Nephron progenitor cell (in vitro differentiated cells): Measurements from ENCODE around the gene FGF1.

Experiments
- DNase-seq: peaks from one replicate; pipeline ENCODE4 v3.0.0; 2021
- H3K27ac Mint-ChIP-seq: 2 replicates; pipeline ENCODE4 v1.8.0; 2021; ENCODE audit warnings: mild to moderate bottlenecking, moderate library complexity, mixed read lengths
- H3K27me3 Mint-ChIP-seq: 2 replicates; pipeline ENCODE4 v1.8.0; 2021; ENCODE audit warnings: mild to moderate bottlenecking, low read depth, mixed read lengths; ENCODE audit not compliant: poor library complexity
- H3K36me3 Mint-ChIP-seq: 2 replicates; pipeline ENCODE4 v1.8.0; 2021; ENCODE audit warnings: low read depth, mixed read lengths
- H3K4me1 Mint-ChIP-seq: 2 replicates; pipeline ENCODE4 v1.8.0; 2021; ENCODE audit warnings: mixed read lengths
- H3K4me3 Mint-ChIP-seq: 2 replicates; pipeline ENCODE4 v1.8.0; 2021; ENCODE audit warnings: mild to moderate bottlenecking, moderate library complexity, mixed read lengths
- H3K9me3 Mint-ChIP-seq: 2 replicates; pipeline ENCODE4 v1.8.0; 2021; ENCODE audit warnings: mild to moderate bottlenecking, moderate library complexity, mixed read lengths
- TF ChIP-seq, protein P1 (sequence below): fragments of 200-600 bp; sonication (generic); IDR thresholded peaks from 2 replicates; pipeline ENCODE4 v1.5.0; 2021; ENCODE audit warnings: antibody characterized with exemption

The FGF1 gene

DNA sequence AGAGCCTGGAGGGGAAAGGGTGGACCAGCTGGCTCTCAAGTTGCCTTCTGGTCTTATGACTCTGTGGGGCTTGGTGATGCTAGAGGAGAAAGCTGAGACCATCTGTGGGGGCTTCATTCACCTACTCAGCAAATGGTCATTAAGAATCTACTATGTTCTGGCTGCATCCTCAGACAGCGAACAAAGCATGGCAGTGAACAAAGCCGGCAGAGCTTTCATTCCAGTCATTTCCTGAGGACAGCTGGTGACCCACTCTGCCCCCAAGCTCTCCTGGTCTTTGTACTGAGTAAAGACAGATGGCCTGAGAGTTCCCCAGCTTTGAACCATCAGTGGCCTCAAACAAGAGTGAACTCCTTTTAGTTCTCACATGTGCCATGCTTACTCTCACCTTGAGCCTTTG lies 48.0 kb downstream of the FGF1 start:
- DNase-seq, result no peak
- H3K9me3 Mint-ChIP-seq, result no peaks in the 10 kb centered on the region

DNA sequence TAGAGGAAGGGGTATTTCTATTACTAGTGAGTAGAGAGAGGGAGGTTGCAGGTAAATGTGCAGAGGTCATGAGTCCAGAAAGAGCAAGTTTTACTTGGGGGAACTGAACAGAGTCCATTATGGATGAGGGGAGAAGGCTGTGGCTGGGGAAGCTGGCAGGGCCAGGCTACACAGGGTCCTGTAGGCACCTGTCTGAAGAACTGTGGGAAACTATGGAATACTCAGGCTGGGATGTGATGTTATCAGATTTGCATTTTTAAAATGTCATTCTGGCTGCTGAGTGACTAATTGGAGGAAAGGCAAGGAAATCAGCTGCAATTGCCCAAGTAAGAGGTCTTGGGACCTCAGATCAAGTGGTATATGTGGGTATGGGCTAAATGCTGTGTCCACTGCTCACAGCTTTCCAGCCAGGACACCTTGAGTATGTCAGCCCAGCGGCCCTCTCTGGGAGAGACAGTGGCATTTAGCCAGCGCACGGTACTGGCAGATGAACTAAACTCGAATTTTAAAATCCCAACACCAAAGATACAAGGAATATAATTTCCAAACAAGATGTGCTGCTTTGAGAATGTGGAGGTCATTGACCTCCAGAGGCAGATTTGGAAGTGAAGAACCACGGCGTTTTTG lies 49.1 kb downstream of the FGF1 start:
- no peaks in the 10 kb centered on the region for H3K36me3 Mint-ChIP-seq
- H3K4me3 Mint-ChIP-seq, result no peak overlapping the region
- TF ChIP-seq, protein P1, sequence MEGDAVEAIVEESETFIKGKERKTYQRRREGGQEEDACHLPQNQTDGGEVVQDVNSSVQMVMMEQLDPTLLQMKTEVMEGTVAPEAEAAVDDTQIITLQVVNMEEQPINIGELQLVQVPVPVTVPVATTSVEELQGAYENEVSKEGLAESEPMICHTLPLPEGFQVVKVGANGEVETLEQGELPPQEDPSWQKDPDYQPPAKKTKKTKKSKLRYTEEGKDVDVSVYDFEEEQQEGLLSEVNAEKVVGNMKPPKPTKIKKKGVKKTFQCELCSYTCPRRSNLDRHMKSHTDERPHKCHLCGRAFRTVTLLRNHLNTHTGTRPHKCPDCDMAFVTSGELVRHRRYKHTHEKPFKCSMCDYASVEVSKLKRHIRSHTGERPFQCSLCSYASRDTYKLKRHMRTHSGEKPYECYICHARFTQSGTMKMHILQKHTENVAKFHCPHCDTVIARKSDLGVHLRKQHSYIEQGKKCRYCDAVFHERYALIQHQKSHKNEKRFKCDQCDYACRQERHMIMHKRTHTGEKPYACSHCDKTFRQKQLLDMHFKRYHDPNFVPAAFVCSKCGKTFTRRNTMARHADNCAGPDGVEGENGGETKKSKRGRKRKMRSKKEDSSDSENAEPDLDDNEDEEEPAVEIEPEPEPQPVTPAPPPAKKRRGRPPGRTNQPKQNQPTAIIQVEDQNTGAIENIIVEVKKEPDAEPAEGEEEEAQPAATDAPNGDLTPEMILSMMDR, result no peak
- no peaks in the 10 kb centered on the region for H3K9me3 Mint-ChIP-seq
- peaks cover 8% of the 10 kb centered on the region for H3K27me3 Mint-ChIP-seq
- H3K27ac Mint-ChIP-seq, result peak overlapping the region; percentile 91
- DNase-seq, result no peak
- H3K4me1 Mint-ChIP-seq, result peaks cover 46% of the 10 kb centered on the region

More for the DNA sequence above, 48.0 kb downstream of the FGF1 start:
- Mint-ChIP-seq H3K4me1 (peaks cover 57% of the 10 kb centered on the region), H3K4me3 (no peak overlapping the region), H3K36me3 (no peaks in the 10 kb centered on the region), H3K27me3 (peaks cover 5% of the 10 kb centered on the region), H3K27ac (no peak overlapping the region)
- TF ChIP-seq, protein P1, result no peak

DNA sequence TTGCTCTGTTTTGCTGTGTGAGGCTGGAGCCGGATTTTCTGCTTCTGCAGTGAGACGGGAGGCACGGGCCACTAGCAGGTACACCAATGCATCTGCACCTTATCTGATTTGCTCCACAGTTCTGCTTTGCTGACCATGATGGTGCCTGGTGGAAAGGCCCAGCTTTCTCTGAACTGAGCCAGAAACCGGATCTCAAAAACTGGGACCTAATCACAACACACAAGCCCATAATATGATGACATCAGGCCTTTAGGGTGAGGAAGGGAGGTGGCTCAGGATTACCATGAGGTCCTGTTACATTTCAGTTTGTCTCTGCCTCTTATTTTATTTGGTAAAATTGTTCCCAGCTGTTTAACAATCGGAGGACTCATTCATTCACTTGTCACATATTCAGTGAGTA lies 49.8 kb downstream of the FGF1 start:
- H3K27ac Mint-ChIP-seq, result peak overlapping the region; percentile 91
- no peak overlapping the region for H3K4me3 Mint-ChIP-seq
- peaks cover 8% of the 10 kb centered on the region for H3K27me3 Mint-ChIP-seq
- DNase-seq, result no peak
- H3K36me3 Mint-ChIP-seq, result no peaks in the 10 kb centered on the region
- TF ChIP-seq, protein P1, result no peak
- H3K4me1 Mint-ChIP-seq, result peaks cover 39% of the 10 kb centered on the region
- no peaks in the 10 kb centered on the region for H3K9me3 Mint-ChIP-seq

DNA sequence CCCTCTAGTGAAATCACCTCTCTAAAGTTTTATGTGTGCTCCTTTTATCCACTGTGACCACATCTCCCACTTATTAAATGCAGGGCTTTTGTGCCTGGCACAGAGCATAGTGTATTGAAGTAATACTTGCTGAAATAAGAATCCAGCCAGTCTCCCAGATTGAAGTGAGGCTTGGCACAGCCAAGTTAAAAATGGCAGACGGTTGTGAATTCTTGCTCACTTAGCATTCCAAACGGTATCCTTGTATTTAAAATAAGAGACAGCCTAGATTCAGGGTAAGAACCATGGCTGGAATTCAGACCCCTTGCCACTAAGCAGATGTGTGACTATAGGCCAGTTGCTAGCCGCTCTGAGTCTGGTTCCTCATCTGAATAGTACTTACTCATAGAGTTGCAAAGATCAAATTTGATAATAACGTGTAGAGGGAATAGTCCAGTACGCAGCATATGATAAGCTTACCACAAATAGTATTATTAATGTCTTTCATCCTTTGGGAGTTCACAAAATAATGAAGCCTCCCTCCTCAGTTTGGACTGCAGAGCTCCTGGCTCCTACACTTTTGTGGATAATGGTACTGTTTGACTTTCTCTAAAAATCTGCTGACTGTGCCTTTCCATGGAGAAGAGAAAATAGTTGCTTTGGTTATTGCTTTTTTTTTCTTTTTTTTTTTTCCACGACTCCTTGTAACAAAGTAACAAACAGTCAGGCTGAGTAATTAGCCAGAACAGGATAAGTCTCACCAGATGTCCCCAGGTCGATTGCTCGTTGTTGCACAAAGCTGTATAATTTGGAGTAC lies 51.5 kb downstream of the FGF1 start:
- H3K4me1 Mint-ChIP-seq, result peaks cover 25% of the 10 kb centered on the region
- H3K4me3 Mint-ChIP-seq, result no peak overlapping the region

DNA sequence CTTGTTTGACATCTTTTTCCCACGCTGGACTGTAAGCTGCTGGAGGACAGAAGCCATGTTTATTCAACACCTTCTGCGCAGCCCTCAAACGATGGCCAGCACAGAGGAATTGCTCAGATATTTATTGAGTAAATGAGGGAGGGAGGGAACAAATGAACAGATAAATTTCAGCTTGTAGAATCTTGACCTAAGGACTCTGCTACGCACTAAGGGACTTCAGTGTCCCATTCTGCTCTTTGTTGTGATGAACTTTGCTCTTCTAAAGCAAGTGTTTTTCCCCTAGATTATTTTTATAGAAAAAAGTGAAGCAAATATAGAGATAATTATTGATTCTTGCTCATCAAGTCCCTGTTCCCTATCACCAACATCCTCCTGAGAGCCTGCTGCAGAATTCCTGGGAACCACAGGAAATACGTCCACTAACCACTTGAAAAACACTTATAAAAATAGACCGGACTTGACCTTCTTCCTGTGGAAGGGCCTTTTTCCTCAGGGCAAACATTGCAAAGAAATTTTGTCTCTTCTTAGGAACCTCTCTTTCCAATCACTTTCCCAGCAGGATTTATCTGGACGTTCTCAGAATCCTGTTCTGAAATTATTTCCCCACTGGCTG lies 54.9 kb downstream of the FGF1 start:
- Mint-ChIP-seq H3K4me1 (peaks cover 14% of the 10 kb centered on the region), H3K4me3 (no peak overlapping the region), H3K9me3 (no peaks in the 10 kb centered on the region), H3K27me3 (peaks cover 8% of the 10 kb centered on the region), H3K36me3 (no peaks in the 10 kb centered on the region), H3K27ac (no peak overlapping the region)
- DNase-seq, result no peak
- TF ChIP-seq, protein P1, result no peak

More for the DNA sequence above, 51.5 kb downstream of the FGF1 start:
- no peak for DNase-seq
- H3K9me3 Mint-ChIP-seq, result no peaks in the 10 kb centered on the region
- H3K36me3 Mint-ChIP-seq, result no peaks in the 10 kb centered on the region
- H3K27ac Mint-ChIP-seq, result no peak overlapping the region
- peaks cover 8% of the 10 kb centered on the region for H3K27me3 Mint-ChIP-seq
- TF ChIP-seq, protein P1, result no peak
